NCI-H146 (cell line): ENCODE data around the gene KCNG2.
"Not testable (repeated sequence)": the region's sequence is repeated elsewhere in the genome, so short reads cannot be mapped to it uniquely, and the experiment has no call there.

Experiments
- DNase-seq: peaks from one replicate; lab custom pipeline; 2025; lab: John Stamatoyannopoulos, UW

KCNG2 gene

GRCh38 chr18:79797518-79798345 is at the start of gene KCNG2:
Gene KCNG2 (plus strand): TSS chr18:79797938. CDS start chr18:79863668, 65,730 bp downstream.
- peak; percentile 41 for DNase-seq

GRCh38 chr18:79748321-79749180 is 49.2 kb upstream of the KCNG2 start:
- DNase-seq: no peak

GRCh38 chr18:79749251-79750191 is 48.2 kb upstream of the KCNG2 start:
- no peak for DNase-seq

- no peak for DNase-seq
Measured at GRCh38 chr18:79750980-79751571, 46.7 kb upstream of the KCNG2 start.

GRCh38 chr18:79751918-79752578 is 45.7 kb upstream of the KCNG2 start:
- DNase-seq: not testable (repeated sequence)

- not testable (repeated sequence) for DNase-seq
Measured at GRCh38 chr18:79752946-79753345, 44.8 kb upstream of the KCNG2 start.

GRCh38 chr18:79753391-79753851 is 44.3 kb upstream of the KCNG2 start:
- DNase-seq: no peak

GRCh38 chr18:79754022-79754761 is 43.5 kb upstream of the KCNG2 start:
- no peak for DNase-seq

GRCh38 chr18:79754831-79755351 is 42.8 kb upstream of the KCNG2 start:
- no peak for DNase-seq

GRCh38 chr18:79755496-79756142 is 42.1 kb upstream of the KCNG2 start:
- DNase-seq: no peak

GRCh38 chr18:79756143-79756500 is 41.6 kb upstream of the KCNG2 start:
- no peak for DNase-seq

GRCh38 chr18:79756826-79757225 is 40.9 kb upstream of the KCNG2 start:
- DNase-seq: no peak

GRCh38 chr18:79760348-79760747 is 37.4 kb upstream of the KCNG2 start:
- DNase-seq: no peak

GRCh38 chr18:79760881-79761280 is 36.9 kb upstream of the KCNG2 start:
- no peak for DNase-seq

GRCh38 chr18:79763407-79763806 is 34.3 kb upstream of the KCNG2 start:
- no peak for DNase-seq

GRCh38 chr18:79764131-79764530 is 33.6 kb upstream of the KCNG2 start:
- no peak for DNase-seq

GRCh38 chr18:79765491-79766245 is 32.1 kb upstream of the KCNG2 start:
- peak; percentile 35 for DNase-seq

- DNase-seq: peak; percentile 77
Measured at GRCh38 chr18:79766308-79766707, 31.4 kb upstream of the KCNG2 start.

- DNase-seq: no peak
Measured at GRCh38 chr18:79768745-79769144, 29.0 kb upstream of the KCNG2 start.
